Amniotic epithelial cell (primary cell): ENCODE measurements around the gene CNNM3.
A peak's percentile ranks its signal among the peaks of the same experiment; 100 is the strongest.

Experiments
- DNase-seq: peaks from one replicate; pipeline ENCODE4 v3.0.0-alpha.2; 2010; ENCODE audit warnings: low read depth

The CNNM3 gene

DNA sequence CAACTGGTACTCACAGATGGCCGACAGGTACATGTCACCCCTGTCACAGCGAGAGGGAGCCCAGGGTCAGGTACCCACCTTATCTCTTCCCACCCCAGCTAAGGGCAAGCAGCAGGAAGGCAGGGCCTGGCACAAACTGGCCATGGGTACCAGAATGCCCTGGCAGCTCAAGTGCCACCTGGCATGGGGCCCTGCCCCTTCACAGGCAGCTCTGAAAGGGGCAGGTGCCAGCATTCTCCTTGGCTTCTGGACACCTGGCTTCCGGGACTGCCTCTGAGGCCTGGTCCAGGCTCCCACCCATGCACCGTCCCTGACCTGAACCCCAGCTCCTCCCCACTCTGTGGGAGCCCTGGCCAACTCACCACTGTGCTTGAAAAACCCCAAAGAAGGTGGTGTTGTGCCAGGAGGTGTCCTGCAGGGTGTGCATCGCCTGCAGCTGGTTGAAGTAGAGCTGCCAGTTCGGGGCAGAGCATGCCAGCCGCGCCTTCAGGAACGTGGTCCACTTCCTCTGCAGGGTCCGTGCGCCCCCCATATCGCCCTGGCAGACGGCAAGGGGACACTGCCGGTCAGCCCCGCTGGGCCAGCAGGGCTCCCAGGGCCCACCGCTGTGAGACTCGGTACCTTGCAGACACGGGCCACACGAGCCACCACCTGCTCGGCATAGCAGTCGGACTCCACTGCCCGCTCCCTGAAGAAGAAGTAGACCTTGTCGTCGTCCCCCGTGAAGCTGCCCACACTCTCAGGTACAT lies 48.4 kb downstream of the CNNM3 start:
- DNase-seq, result no peak

DNA sequence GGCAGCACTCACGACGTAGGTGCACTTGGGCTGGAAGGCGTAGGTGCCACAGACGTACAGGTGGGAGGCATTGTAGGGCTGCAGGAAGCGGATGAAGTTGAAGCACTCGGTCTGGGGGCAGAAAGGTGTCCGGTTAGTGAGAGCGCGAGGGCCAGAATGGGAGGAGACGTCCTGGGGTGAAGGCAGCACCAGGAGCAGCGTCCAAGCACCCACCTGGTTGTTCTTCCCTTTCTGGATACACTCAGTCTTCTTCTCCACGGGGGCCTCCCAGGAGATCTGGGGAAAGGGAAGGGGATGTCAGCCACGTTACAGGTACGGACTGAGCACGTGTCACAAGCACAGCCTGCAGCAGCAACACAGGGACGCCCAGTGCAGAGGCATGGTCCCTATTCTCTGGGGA lies 49.6 kb downstream of the CNNM3 start:
- DNase-seq, result no peak

GRCh38 chr2:96866149-96866548 lies 50.1 kb downstream of the CNNM3 start:
- no peak for DNase-seq

DNA sequence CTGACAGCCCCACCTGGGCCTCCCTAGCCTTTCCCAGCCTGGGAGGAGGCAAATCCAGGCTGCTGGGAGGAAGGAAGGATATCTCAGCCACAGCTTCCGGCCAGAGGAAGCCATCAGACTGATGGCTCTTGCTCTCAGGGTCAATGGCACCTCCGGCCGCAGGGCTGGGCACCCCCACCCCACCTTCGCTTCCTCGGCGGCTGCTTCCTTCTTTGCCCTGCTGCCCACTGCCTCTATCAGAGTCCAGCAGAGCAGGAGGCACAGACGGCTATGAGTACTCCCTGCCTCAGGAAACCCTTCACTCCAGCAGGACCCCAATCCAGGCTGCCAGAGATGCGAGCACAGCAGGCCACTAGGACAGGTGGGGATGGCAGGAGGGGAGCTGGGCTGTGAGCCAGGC lies 50.5 kb downstream of the CNNM3 start:
- no peak for DNase-seq

- DNase-seq, result no peak
These were observed 51.1 kb downstream of the CNNM3 start for GRCh38 chr2:96866986-96867755.

- no peak for DNase-seq
These were observed 51.9 kb downstream of the CNNM3 start for GRCh38 chr2:96867756-96868554.

GRCh38 chr2:96868555-96869280 lies 52.6 kb downstream of the CNNM3 start:
- peak; percentile 91 for DNase-seq

- peak; percentile 85 for DNase-seq
These were observed 53.3 kb downstream of the CNNM3 start for GRCh38 chr2:96869281-96869821.

DNA sequence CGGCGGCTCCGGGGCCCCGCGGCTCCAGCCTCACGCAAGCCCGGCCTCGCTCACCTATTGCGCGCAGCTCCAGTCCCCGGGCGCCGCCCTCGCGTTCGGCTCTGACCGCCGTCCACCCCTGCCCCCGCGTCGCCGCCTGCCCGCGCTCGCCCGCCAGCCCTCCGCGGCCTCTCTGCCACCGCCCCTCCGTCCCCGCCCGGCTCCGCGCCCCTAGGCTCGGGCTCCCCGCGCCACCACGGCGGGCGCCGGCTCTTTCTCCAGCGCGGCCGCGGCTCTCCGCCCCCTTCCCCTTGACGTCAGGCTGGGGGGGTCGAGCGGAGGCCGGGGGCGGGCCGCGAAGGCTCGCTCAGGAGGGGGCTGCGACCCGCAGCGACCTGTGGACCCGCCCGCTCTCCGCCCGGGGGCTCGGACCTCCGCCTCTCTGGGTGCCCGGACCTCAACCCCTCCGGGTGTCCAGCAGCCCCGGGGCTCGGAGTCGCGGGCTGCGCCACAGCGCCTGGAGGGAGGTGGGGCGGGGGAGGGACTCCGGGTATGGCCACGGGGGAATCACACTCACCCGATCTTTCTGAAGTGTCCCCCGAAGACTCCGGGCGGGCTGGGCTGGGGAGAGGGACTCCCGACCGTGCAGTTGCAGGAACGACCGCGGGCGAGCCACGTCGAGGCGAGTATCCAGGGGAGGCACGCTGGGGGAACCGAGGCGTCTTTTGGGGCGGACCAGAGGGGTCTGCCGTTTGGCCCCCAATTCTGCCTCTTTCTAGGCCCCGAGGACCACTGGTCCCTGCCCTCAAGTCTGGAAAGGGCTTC lies 54.0 kb downstream of the CNNM3 start, which contains the start of gene SEMA4C:
Gene SEMA4C, minus strand, starts transcription at position 259 of the 804 bp plus-strand sequence. CDS start 2,194 bp downstream, outside the sequence.
- peak; percentile 38 for DNase-seq

GRCh38 chr2:96870626-96871255 lies 54.7 kb downstream of the CNNM3 start:
- peak; percentile 39 for DNase-seq

DNA sequence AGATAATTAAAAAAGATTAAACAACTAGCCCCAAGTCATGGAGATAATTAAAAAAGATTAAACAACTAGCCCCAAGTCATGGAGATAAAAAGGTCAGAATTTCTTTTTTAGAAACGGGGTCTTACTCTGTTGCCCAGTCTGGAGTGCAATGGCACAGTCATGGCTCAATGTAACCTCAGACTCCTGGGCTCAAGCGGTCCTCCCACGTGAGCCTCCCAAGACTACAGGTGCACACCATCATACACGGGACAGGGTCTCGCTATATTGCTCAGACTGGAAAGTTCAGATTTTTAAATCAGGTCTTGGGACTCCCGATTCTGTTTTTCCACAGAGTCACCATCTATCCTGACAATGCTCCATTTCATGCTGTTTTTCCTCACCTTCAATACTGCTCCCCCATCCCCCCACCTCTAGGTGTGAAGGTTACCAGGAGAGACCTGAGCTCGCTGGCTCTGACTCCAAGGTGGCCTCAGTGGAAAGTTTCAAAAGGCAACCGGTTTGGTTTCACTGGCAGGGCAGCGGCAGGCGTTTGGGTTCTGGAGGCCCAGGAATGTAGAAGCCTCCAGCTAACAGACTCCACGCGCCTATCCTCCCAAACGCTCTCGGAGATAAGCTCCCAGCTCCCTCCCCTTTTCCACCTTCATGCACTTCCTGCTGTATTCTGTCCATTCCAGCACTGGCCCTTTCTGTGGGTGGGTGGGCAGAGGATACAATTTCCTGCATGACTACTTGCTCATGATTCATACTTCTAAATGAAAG lies 56.7 kb downstream of the CNNM3 start:
- DNase-seq, result peak; percentile 81

GRCh38 chr2:96873651-96874096 lies 57.6 kb downstream of the CNNM3 start:
- no peak for DNase-seq

DNA sequence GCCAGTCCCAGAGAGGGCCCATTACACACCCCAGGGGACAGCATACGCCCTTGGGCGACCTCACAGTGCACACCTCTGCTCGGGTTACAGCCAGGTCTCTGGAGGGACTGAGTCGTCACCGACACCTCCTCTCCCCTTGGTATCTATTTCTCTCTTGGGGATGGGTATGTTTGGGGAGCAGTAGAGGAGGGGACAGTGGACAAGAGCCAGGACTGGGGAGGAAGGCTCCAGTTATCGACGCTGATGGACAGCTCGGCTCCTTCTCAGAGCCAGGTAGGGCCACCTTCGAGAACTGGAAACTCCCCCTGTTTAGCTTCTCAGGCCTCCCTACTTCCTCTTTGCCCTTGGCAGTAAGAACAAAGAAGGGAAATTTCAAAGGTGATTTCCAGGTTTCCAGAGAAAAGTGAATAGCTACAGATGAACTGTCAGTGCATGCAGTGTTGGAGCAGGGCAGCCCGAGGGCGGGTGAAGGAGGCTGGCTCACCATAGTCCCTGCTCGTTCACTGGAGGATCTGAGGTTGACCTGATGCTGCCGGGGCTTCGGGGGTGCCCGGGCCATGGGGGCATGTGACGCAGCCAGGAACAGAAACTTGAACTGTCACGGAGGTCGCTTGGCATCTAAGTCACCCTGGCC lies 58.2 kb downstream of the CNNM3 start:
- DNase-seq, result no peak

DNA sequence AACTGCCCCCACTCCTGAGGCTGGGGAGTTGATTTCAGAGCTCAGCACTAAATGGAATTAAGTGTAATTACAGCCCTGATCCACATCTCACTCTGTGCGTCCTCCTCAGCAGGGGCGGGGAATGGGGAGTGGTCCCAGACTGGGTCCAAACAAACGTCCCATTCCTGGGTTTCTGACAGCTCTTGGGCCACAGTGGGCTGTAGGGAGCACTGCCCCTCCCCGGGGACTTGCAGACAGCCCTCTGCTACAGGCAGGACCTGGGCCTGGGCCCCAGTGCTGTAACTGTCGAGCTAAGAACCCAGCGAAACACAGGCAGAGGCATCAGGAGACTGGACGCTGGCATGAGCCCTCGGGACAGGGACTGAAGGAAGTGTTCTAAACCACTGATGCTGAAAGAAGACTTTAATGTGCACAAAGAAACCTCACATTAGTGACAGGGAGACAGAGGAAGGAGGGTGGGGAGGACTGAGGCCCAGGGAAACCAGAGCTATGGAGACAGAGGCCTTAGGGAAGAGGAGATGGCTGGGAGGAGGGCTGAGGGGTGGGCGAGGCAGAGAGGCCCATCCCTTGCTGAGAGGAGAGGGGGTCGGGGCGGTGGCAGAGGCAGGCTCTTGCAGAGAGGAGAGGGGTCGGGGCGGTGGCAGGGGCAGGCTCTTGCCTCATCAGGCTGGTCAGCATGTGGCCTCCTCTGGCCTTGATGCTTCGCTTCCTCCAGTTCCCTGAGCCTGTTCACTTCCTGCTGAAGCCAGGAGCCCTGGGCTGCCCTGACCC lies 59.6 kb downstream of the CNNM3 start:
- DNase-seq, result no peak

DNA sequence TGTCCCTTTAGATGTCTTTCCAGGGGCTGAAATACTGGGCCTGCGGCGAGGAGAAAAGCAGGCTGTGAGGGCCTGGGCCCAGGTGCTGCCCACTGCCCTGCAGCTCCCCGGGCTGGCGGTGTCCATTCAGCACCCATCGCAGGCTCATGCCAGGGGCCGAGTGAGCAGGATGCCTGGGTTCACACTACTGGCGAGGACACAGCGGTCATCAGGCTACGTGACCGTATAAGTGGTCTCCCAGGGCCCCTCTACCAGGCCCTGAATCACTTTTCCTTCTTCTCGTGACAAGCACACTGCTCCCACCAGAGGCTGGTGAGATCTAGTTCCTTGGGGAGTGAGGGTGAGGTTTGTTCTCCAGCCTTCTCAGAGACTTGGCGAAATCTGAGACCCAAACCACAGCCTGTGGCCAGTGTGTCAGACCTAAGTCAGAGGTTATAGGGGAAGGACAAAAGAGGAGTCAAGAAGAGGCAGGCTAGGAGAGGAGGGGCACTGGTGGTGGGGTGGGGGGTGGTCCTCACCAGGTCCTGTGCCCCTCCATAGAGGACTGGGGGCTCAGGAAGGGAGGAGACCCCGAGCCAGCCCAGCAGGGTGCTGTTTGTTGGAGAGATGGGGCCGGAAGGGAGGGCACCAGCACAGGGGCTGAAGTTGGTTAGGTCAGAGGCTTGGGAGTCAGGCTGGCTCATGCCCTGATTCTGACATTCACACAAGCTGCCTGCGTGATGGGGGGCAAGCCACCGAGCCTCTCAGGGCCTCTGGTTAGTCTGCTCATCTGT lies 60.4 kb downstream of the CNNM3 start:
- DNase-seq, result no peak

DNA sequence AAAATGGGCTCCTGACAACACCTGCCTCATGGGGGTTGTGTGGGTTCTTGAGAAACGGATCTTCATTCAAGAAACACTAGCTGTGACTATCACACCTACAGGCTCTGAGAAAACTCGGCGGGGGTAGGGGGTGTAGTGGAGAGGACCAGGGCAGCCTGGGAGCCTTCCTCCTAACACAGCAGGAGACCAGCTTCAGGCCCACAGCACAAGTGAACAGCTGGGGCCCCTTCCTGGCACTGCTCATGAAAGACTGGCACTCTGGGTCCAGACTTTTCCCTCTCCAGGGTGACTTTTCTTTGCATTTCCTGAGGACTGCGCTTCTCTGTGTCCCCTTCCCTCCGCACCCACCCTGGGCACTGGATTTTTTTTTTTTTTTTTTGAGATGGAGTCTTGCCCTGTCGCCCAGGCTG lies 61.0 kb downstream of the CNNM3 start:
- no peak for DNase-seq

- no peak for DNase-seq
These were observed 61.6 kb downstream of the CNNM3 start for GRCh38 chr2:96877631-96878092.
